Measurements from ENCODE around the gene RMND5B.

GRCh38 chr5:178191661-178192060 lies 60.8 kb downstream of the RMND5B start:
- TF ChIP-seq, protein P1, sequence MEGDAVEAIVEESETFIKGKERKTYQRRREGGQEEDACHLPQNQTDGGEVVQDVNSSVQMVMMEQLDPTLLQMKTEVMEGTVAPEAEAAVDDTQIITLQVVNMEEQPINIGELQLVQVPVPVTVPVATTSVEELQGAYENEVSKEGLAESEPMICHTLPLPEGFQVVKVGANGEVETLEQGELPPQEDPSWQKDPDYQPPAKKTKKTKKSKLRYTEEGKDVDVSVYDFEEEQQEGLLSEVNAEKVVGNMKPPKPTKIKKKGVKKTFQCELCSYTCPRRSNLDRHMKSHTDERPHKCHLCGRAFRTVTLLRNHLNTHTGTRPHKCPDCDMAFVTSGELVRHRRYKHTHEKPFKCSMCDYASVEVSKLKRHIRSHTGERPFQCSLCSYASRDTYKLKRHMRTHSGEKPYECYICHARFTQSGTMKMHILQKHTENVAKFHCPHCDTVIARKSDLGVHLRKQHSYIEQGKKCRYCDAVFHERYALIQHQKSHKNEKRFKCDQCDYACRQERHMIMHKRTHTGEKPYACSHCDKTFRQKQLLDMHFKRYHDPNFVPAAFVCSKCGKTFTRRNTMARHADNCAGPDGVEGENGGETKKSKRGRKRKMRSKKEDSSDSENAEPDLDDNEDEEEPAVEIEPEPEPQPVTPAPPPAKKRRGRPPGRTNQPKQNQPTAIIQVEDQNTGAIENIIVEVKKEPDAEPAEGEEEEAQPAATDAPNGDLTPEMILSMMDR (conservative IDR thresholded peaks at IDR 0.05; ENCODE audit: low read depth, low read length): no peak
- TF ChIP-seq EZH2 (IDR thresholded peaks at IDR 0.05; ENCODE audit: borderline replicate concordance, low read depth, low read length, poor library complexity, severe bottlenecking): no peak
